Karpas-422 (cell line): ENCODE measurements around the gene ERVK3-1. TPM values are rescaled to one million over a fixed set of nuclear protein-coding genes. Genes with fewer than 3 reads are reported as not detected.

ENCODE experiments used
- small RNA-seq: library from RNA; depleted of rRNA; stranded (forward); fragments of <200 nt; gene quantifications from one replicate; pipeline ENCODE3, GENCODE V24; 2014
- total RNA-seq: library from RNA; depleted of rRNA; stranded (reverse); fragments of >200 nt; shearing (Covaris generic); gene quantifications from 2 replicates; pipeline ENCODE4 v1.2.3, GENCODE V29; 2014; ENCODE audit warnings: low replicate concordance; rRNA removed

ERVK3-1 gene
- total RNA-seq, 1 experiment from 2014 or later = 94.2 TPM

Small RNA genes lying within 50 kb of the gene (small RNA-seq; reads per million reads assigned to genes)
- gene MIR6806 = 0.12 reads per million
- 0.20 reads per million for gene RNA5SP473

Other genes with a start within 250 kb of the ERVK3-1 start
- not detected in 2 replicates for gene ZNF135, start 246.1 kb upstream of the ERVK3-1 start, total RNA-seq
- gene ZSCAN18, start 207.1 kb upstream of the ERVK3-1 start, total RNA-seq = not detected in 2 replicates
- gene ZNF329, start 154.6 kb upstream of the ERVK3-1 start, total RNA-seq = 7.8 and 9.1 TPM in 2 replicates
- gene ZNF274, start 122.3 kb upstream of the ERVK3-1 start, total RNA-seq = 14.1 and 27.9 TPM in 2 replicates
- gene ZNF544, start 76.5 kb upstream of the ERVK3-1 start, total RNA-seq = 111 and 129 TPM in 2 replicates
- 14.8 and 16.9 TPM in 2 replicates for gene ZNF8, start 26.4 kb upstream of the ERVK3-1 start, total RNA-seq
- 5.1 and 5.3 TPM in 2 replicates for gene ZSCAN22, start 21.6 kb downstream of the ERVK3-1 start, total RNA-seq
- gene A1BG, start 48.1 kb downstream of the ERVK3-1 start, total RNA-seq = 52.9 and 85.4 TPM in 2 replicates
- 1.1 and 3.0 TPM in 2 replicates for gene ZNF497, start 57.4 kb downstream of the ERVK3-1 start, total RNA-seq
- gene ZNF837, start 75.7 kb downstream of the ERVK3-1 start, total RNA-seq = 0.75 and 2.4 TPM in 2 replicates
- 6,081 and 7,190 TPM in 2 replicates for gene RPS5, start 81.9 kb downstream of the ERVK3-1 start, total RNA-seq
- 0.90 and 0.97 TPM in 2 replicates for gene RNF225, start 90.3 kb downstream of the ERVK3-1 start, total RNA-seq
- gene ZNF584, start 103.3 kb downstream of the ERVK3-1 start, total RNA-seq = 21.1 and 31.6 TPM in 2 replicates
- gene ZNF132, start 134.8 kb downstream of the ERVK3-1 start, total RNA-seq = not detected in 2 replicates
- gene ZNF324B, start 146.2 kb downstream of the ERVK3-1 start, total RNA-seq = 21.2 and 22.5 TPM in 2 replicates
- 10.4 and 29.1 TPM in 2 replicates for gene ZNF324, start 161.7 kb downstream of the ERVK3-1 start, total RNA-seq
- 11.8 and 20.6 TPM in 2 replicates for gene ZNF446, start 171.0 kb downstream of the ERVK3-1 start, total RNA-seq
- gene SLC27A5, start 206.6 kb downstream of the ERVK3-1 start, total RNA-seq = 1.2 and 10.0 TPM in 2 replicates
- 2.0 and 4.7 TPM in 2 replicates for gene ZBTB45, start 214.4 kb downstream of the ERVK3-1 start, total RNA-seq
- 142 and 257 TPM in 2 replicates for gene TRIM28, start 238.7 kb downstream of the ERVK3-1 start, total RNA-seq
- gene CHMP2A, start 249.7 kb downstream of the ERVK3-1 start, total RNA-seq = 54.2 and 85.9 TPM in 2 replicates